ENCODE results near the gene ATAD3C.
"Not testable (repeated sequence)": the region's sequence is repeated elsewhere in the genome, so short reads cannot be mapped to it uniquely, and the experiment has no call there.

GRCh38 chr1:1456683-1457255 is 7.3 kb downstream of the ATAD3C start:
- not testable (repeated sequence) for TF ChIP-seq CTCF (optimal IDR thresholded peaks at IDR 0.05 in 1 of 3, IDR thresholded peaks at IDR 0.05 in 1 of 3, conservative IDR thresholded peaks at IDR 0.05 in 1 of 3; ENCODE audit: extremely low read depth in 1 of 3, insufficient read depth in 2 of 3, low read length in 3 of 3); EZH2 (IDR thresholded peaks at IDR 0.05; ENCODE audit: low read length)
